Choroid plexus epithelial cell (primary cell): ENCODE data around the gene MEIS1.

Experiments used
- DNase-seq: peaks from one replicate; pipeline ENCODE4 v3.0.0-alpha.2; 2010; ENCODE audit warnings: low read depth
- H3K4me3 ChIP-seq: 2 replicates; pipeline ENCODE4 v1.5.1; 2011; ENCODE audit warnings: low read depth, mild to moderate bottlenecking, control low read depth, low read length, moderate library complexity
- CTCF ChIP-seq: conservative IDR thresholded peaks from 2 replicates; pipeline ENCODE4 v1.5.1; 2011; ENCODE audit warnings: low read depth, mild to moderate bottlenecking, control low read depth, inconsistent platforms, low read length, moderate library complexity

The MEIS1 gene

DNA sequence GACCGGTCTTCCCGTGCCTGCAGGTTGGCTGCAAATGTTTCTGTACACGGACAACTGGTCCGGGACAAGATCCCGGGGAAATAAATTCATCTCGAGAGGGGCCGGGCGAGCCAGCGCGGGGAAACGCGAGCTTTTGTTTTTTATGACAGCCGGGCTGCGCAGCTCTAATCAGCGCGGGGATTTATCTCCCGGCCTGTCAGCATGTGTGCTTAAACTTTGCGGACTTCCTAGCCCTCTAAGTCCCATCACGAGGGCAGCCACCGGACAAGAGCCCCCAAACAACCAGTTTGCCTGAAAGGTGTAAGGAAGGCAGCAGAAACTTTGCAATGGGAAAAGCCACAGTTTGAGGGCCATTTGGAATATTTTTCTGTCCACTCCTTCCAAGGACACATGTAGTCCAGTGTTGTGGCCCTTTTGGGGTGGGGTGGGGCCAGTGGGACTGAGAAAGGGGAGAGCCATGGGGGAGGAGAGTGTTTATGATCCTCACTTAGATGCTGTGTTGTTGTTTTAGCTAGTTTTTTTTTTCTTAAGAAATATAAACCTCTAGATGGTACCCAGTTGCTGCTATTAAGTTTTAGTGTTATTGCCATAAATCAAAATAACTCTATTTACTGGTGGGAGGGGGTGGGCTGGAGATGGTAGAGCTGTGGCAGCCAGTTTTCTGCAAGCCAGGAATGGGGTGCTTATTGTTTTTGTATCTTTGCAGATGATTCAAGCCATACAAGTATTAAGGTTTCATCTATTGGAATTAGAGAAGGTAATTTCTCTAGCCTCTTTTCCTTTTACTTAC, 6.0 kb downstream of the MEIS1 start:
- TF ChIP-seq CTCF: no peak
- H3K4me3 ChIP-seq: peak overlapping the region; percentile 73
- DNase-seq: peak; percentile 37

- H3K4me3 ChIP-seq: peak overlapping the region; percentile 13
- TF ChIP-seq CTCF: no peak
- DNase-seq: peak; percentile 23
These were observed 6.8 kb downstream of the MEIS1 start for GRCh38 chr2:66441581-66442320.

- no peak overlapping the region for H3K4me3 ChIP-seq
- no peak for DNase-seq
- no peak for TF ChIP-seq CTCF
These were observed 7.7 kb downstream of the MEIS1 start for GRCh38 chr2:66442516-66443185.

DNA sequence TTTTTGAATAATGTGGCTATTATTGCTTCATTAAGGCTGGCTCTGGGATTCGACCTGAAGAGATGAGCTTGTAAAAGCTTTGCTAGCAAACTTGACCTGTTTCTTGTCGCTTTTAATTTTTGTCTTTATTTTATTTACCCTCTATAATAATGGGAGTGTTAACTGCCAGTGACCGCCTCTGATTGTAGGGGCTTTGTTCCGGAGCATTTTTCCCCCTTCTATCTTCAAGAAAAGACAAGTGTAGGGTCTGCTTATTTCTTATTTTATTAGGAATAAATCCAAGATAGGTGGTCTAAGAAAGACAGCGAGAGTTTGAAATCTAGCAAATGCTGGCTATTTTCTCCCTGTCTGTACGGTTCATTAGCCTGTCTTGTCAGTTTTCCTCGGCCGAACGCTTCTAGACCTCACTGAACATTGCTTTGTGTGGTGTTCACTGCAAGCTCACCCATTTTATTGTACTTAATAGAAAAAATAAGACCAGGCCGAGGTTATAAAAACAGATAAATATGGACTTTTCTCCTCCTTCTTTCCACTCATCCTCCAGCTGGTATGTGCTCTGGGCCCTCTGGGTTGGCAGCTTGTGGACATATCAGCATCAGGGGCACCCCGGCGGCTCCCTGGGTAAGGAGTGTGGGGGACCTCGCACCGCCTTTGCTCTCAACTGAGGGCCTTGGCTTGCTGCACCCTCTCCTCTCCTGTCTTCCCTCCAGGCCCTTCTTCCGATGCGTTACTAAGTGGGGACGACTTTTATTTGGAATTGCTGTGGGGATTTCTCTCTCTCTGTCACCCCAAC, 8.5 kb downstream of the MEIS1 start:
- peak overlapping the region; percentile 11 for H3K4me3 ChIP-seq
- TF ChIP-seq CTCF: no peak
- DNase-seq: no peak

DNA sequence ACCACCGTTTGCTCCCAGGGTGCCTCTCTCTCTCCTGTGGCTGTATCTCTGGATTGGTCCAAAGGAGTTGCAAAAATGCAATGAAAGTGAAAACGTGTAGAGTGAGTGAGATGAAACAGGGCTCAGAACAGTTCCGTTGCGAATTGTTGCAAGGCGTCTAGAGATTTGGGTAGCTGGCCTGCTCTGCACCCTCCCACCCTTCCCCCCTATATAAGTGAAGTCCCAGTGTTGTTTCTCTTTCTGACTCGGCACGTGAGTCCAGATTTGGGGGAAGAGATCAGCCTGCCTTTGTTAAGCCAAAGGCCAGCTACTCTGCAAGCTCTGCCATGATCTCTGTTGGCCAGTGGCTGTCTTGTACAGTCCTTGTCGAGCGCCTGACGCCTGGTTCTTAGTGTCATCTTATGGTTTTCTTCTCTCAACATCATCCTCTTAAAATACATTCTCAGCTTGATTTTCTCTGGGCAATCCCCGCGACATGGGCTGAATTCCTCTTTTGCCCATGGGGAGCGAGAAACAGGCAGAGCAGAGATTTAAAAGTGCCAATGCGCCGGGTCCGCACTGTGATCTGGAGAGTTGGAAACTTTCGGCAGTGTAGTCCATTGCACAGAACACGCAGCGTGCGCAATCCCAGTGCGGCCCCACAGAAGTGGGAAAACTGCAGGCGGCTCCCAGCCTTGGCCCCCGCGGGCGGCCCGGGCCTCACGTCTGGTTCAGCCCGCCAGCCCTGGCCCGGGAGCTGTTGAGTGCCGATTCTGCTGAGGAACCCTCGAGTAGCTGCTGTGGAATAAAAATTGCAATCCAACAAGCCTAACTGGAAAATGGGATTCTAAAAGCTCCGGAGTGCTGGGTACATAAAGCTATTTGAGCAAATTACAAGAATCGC, 9.3 kb downstream of the MEIS1 start:
- DNase-seq: peak; percentile 21
- H3K4me3 ChIP-seq: peak overlapping the region; percentile 21
- TF ChIP-seq CTCF: no peak
